Gastroesophageal sphincter (tissue), 3 donors: ENCODE results near the gene LZIC.

ENCODE experiments used
- CTCF ChIP-seq, 4 experiments: fragments of 200-600 bp in 2 of 4; fragments of 450-650 bp in 2 of 4; sonication (generic) in 1 of 4; IDR thresholded peaks; one replicate each; pipeline ENCODE4 v1.5.1; 2017 to 2019; ENCODE audit warnings: antibody characterized with exemption in 4 of 4, mild to moderate bottlenecking in 2 of 4, moderate library complexity in 2 of 4
- POLR2A ChIP-seq, 2 donors: fragments of 450-650 bp; IDR thresholded peaks; one replicate each; pipeline ENCODE4 v1.6.1; 2017; ENCODE audit warnings: antibody characterized with exemption in 2 of 2, mild to moderate bottlenecking in 2 of 2, moderate library complexity in 1 of 2
- POLR2AphosphoS5 ChIP-seq: sonication (generic); formaldehyde crosslinking; IDR thresholded peaks from one replicate; pipeline ENCODE4 v1.6.1; 2017; ENCODE audit warnings: antibody characterized with exemption

GRCh38 chr1:9957726-9958125 lies 14.5 kb upstream of the LZIC start:
- TF ChIP-seq CTCF (IDR thresholded peaks at IDR 0.05) = no peak
- TF ChIP-seq POLR2A (IDR thresholded peaks at IDR 0.05) = no peak
- TF ChIP-seq POLR2AphosphoS5 = no peak
